HUES64 (cell line): ENCODE measurements around the gene KRT77.

ENCODE experiments used
- H3K27ac ChIP-seq: 2 replicates; pipeline ENCODE4 v1.7.0; 2013; ENCODE audit warnings: low read depth, low read length, inconsistent platforms
- H3K27me3 ChIP-seq: 2 replicates; pipeline ENCODE4 v1.6.1; 2013; ENCODE audit warnings: mild to moderate bottlenecking, low read length; ENCODE audit not compliant: insufficient read depth
- H3K36me3 ChIP-seq: 2 replicates; pipeline ENCODE4 v1.6.1; 2013; ENCODE audit warnings: mild to moderate bottlenecking, low read length; ENCODE audit not compliant: insufficient read depth
- H3K4me1 ChIP-seq: 2 replicates; pipeline ENCODE4 v1.6.1; 2013; ENCODE audit warnings: mild to moderate bottlenecking, low read length, moderate library complexity; ENCODE audit not compliant: insufficient read depth
- H3K4me3 ChIP-seq: 2 replicates; pipeline ENCODE4 v1.5.1; 2013; ENCODE audit warnings: mild to moderate bottlenecking, low read length, moderate library complexity
- H3K9ac ChIP-seq: 2 replicates; pipeline ENCODE4 v1.6.1; 2013; ENCODE audit warnings: mild to moderate bottlenecking, low read depth, low read length
- H3K9me3 ChIP-seq: 2 replicates; pipeline ENCODE4 v1.6.1; 2013; ENCODE audit warnings: low read depth, low read length; ENCODE audit not compliant: insufficient read depth
- WGBS: fragments of 150-250, 120-280 bp; methylation state at CpG from one replicate; pipeline ENCODE4 v1.1.7; 2013; ENCODE audit warnings: missing lambda C conversion rate; 5-methylcytosine and 5-hydroxymethylcytosine counted together

The KRT77 gene

GRCh38 chr12:52662918-52663229 lies 40.5 kb downstream of the KRT77 start:
- Histone ChIP-seq H3K9me3 (no peaks in the 10 kb centered on the region), H3K27ac (no peak overlapping the region), H3K4me1 (no peaks in the 10 kb centered on the region), H3K4me3 (no peak overlapping the region), H3K27me3 (no peaks in the 10 kb centered on the region), H3K9ac (no peak overlapping the region), H3K36me3 (no peaks in the 10 kb centered on the region)

DNA sequence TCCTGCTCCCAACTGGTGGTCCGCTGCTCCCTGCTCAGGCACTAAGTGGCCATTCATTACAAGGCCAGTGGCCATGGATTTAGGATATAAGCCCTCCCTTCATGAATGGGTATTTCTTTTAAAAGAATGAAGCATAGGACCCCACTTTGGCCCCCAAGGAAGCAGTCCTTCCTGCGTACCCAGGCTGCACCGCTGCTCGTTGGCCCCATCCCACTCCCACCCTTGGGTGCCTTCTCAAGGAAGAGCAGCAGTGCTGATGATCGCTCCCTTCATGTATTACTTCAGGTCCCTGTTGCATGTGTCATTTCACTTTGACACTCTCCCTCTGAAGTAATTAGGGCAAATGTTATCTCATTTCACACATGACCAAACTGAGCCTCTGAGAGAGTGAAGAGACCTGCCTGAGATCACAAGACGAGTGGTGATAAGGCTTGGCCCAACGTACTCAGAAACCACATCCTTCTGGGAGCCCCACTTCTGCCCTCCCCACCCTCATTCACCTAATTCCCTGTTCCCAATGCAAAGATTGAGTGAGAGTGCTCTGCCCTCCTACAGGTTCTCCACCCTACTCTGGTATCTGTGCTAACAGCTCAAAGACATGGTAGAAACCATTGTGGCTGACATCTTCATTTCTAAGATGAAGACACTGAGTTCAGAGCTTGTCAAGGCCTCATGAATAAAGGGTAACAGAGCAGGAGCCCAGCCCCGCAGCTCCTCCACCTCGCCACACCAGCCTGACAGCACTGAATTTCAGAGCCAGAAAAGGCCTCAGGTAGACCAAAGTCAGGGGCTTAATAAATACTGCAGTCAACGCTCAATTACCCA lies 41.0 kb downstream of the KRT77 start:
- no peak overlapping the region for H3K27ac ChIP-seq
- H3K36me3 ChIP-seq = no peaks in the 10 kb centered on the region
- no peak overlapping the region for H3K9ac ChIP-seq
- no peaks in the 10 kb centered on the region for H3K4me1 ChIP-seq
- H3K4me3 ChIP-seq = no peak overlapping the region
- H3K9me3 ChIP-seq = no peaks in the 10 kb centered on the region
- WGBS = 87% methylated on average over 10 of the region's 10 CpGs
- H3K27me3 ChIP-seq = no peaks in the 10 kb centered on the region

- Histone ChIP-seq H3K9me3 (no peaks in the 10 kb centered on the region), H3K4me1 (no peaks in the 10 kb centered on the region), H3K4me3 (no peak overlapping the region), H3K9ac (no peak overlapping the region), H3K27ac (no peak overlapping the region), H3K36me3 (no peaks in the 10 kb centered on the region), H3K27me3 (no peaks in the 10 kb centered on the region)
- 95% methylated on average over 2 of the region's 3 CpGs for WGBS
Observed at GRCh38 chr12:52661668-52662067, 41.7 kb downstream of the KRT77 start.

DNA sequence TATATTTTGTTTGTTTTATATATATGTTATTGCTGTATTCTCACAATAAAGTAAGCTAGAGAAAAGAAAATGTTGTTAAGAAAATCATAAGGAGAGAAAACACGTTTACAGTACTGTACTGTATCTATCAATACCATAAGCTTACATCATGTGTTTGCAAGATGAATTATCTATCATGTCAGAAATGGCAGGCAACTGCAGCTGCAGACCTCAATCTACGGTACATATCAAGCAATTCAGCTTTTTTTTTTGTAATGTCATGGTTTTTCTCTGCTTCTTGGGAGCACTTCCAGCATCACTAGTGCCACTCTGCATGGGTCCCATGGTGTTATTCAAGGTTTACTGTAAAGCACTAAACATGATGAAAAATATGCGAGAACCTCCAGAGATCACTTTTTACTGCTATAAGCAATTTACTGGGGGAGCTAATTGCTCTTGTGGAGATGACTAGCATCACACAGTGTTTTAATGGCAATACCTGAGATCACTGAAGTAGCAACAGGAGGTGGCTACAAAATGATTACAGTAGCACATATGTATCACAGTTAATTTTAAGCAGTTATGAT lies 42.3 kb downstream of the KRT77 start:
- H3K9me3 ChIP-seq = no peaks in the 10 kb centered on the region
- no peaks in the 10 kb centered on the region for H3K4me1 ChIP-seq
- no peak overlapping the region for H3K27ac ChIP-seq
- WGBS = 89% methylated on average over 2 of the region's 3 CpGs
- H3K27me3 ChIP-seq = no peaks in the 10 kb centered on the region
- no peaks in the 10 kb centered on the region for H3K36me3 ChIP-seq
- no peak overlapping the region for H3K9ac ChIP-seq
- H3K4me3 ChIP-seq = no peak overlapping the region

GRCh38 chr12:52659951-52660350 lies 43.4 kb downstream of the KRT77 start:
- H3K27ac ChIP-seq = no peak overlapping the region
- H3K27me3 ChIP-seq = no peaks in the 10 kb centered on the region
- no peak overlapping the region for H3K9ac ChIP-seq
- no peak overlapping the region for H3K4me3 ChIP-seq
- 93% methylated on average over 4 of the region's 4 CpGs for WGBS
- H3K9me3 ChIP-seq = no peaks in the 10 kb centered on the region
- no peaks in the 10 kb centered on the region for H3K4me1 ChIP-seq
- no peaks in the 10 kb centered on the region for H3K36me3 ChIP-seq

- H3K9ac ChIP-seq = no peak overlapping the region
- no peak overlapping the region for H3K4me3 ChIP-seq
- H3K27ac ChIP-seq = no peak overlapping the region
- no peaks in the 10 kb centered on the region for H3K9me3 ChIP-seq
- 87% methylated on average over 7 of the region's 7 CpGs for WGBS
- H3K36me3 ChIP-seq = no peaks in the 10 kb centered on the region
- H3K27me3 ChIP-seq = no peaks in the 10 kb centered on the region
- H3K4me1 ChIP-seq = no peaks in the 10 kb centered on the region
Observed at GRCh38 chr12:52659395-52659794, 43.9 kb downstream of the KRT77 start.

DNA sequence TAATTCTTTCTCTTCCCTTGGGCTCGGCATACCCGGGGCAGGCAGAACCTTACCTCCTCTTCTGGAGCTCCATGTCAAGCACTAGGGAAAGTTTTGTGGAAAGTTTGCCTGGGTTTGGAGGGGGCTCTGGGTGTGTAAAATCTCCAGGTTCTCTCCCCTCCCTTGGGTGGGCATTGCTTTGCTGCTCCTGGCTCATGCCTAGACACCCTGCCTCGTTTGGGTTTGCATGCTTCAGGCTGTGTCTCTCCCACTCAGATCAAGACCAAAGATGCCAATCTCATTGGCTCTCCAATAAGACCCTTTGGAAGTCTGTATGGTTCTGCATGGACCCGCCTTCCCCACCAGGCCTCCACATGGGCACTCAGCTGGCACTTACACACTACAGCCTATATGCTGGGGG lies 45.1 kb downstream of the KRT77 start:
- Histone ChIP-seq H3K4me1 (no peaks in the 10 kb centered on the region), H3K36me3 (no peaks in the 10 kb centered on the region), H3K9ac (no peak overlapping the region), H3K9me3 (no peaks in the 10 kb centered on the region), H3K27ac (no peak overlapping the region), H3K4me3 (no peak overlapping the region), H3K27me3 (no peaks in the 10 kb centered on the region; the same call in 1 of the 2 replicates)
- 89% methylated on average over 4 of the region's 4 CpGs for WGBS

- 81% methylated on average over 5 of the region's 6 CpGs for WGBS
- no peak overlapping the region for H3K9ac ChIP-seq
- no peak overlapping the region for H3K27ac ChIP-seq
- no peak overlapping the region for H3K4me3 ChIP-seq
- H3K9me3 ChIP-seq = 0 out of 2 replicates have a peak, but pooled peaks cover under 1% of the 10 kb centered on the region
- no peaks in the 10 kb centered on the region for H3K36me3 ChIP-seq
- no peaks in the 10 kb centered on the region; the same call in 1 of the 2 replicates for H3K27me3 ChIP-seq
- no peaks in the 10 kb centered on the region for H3K4me1 ChIP-seq
Observed at GRCh38 chr12:52657250-52657902, 45.9 kb downstream of the KRT77 start.

DNA sequence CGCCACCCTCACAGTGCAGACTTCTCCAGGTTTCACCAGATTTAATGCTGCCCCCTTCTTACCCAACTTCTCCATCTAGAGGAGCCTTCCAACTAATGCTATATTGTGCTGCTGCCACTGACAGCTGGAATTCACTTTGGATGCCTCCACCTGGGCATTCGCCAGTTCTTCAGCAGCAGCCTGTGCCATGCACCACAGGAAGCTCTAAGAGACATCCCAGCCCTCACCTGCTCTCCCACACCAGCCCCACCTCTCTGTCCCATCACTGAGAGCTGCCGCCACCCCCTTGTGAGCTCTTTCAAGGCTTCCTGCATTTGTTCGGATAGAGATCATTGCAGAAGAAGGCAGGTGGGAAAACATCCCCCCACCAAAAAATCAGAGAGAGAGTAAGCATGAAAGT lies 46.7 kb downstream of the KRT77 start:
- H3K4me1 ChIP-seq = no peaks in the 10 kb centered on the region
- WGBS = 95% methylated on average over 4 of the region's 4 CpGs
- no peak overlapping the region for H3K9ac ChIP-seq
- H3K27ac ChIP-seq = no peak overlapping the region
- H3K27me3 ChIP-seq = no peaks in the 10 kb centered on the region; the same call in 1 of the 2 replicates
- no peaks in the 10 kb centered on the region for H3K36me3 ChIP-seq
- H3K9me3 ChIP-seq = peaks cover 3% of the 10 kb centered on the region; the same call in 1 of the 2 replicates
- H3K4me3 ChIP-seq = no peak overlapping the region

DNA sequence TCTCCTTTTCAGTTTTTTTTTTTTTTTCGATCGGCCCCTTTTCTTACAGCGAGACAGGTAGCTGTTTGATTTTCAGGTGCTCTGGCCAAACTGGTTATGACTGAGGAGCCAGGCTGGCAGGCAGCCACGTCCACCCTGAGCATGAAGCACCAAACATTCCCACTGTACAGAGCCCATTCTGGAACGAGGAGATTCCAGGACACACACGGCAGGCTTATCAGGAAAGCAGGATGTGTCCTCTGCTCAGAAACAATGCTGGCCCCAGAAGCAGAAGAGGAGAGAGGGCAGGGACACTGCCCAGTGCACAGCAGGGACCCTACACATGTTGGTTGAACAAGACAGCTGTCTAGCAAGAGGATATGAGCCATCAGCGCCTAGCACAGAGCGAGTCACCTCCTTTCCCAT lies 47.6 kb downstream of the KRT77 start:
- Histone ChIP-seq H3K4me3 (no peak overlapping the region), H3K9ac (no peak overlapping the region), H3K9me3 (peaks cover 3% of the 10 kb centered on the region; the same call in 1 of the 2 replicates), H3K27me3 (no peaks in the 10 kb centered on the region; the same call in 1 of the 2 replicates), H3K4me1 (no peaks in the 10 kb centered on the region), H3K27ac (no peak overlapping the region), H3K36me3 (no peaks in the 10 kb centered on the region)
- 89% methylated on average over 8 of the region's 8 CpGs for WGBS

- Histone ChIP-seq H3K27ac (no peak overlapping the region), H3K9me3 (peaks cover 3% of the 10 kb centered on the region; the same call in 1 of the 2 replicates), H3K9ac (no peak overlapping the region), H3K27me3 (no peaks in the 10 kb centered on the region; the same call in 1 of the 2 replicates), H3K36me3 (no peaks in the 10 kb centered on the region), H3K4me3 (no peak overlapping the region), H3K4me1 (no peaks in the 10 kb centered on the region)
- 79% methylated on average over 6 of the region's 6 CpGs for WGBS
Observed at GRCh38 chr12:52655251-52655650, 48.1 kb downstream of the KRT77 start.
